ENCODE data around the gene CYP4A22. TPM values are rescaled to one million over a fixed set of nuclear protein-coding genes. Genes with fewer than 3 reads are reported as not detected.
A peak's percentile ranks its signal among the peaks of the same experiment; 100 is the strongest.
"Not testable (repeated sequence)": the region's sequence is repeated elsewhere in the genome, so short reads cannot be mapped to it uniquely, and the experiment has no call there.

CYP4A22 gene, protein sequence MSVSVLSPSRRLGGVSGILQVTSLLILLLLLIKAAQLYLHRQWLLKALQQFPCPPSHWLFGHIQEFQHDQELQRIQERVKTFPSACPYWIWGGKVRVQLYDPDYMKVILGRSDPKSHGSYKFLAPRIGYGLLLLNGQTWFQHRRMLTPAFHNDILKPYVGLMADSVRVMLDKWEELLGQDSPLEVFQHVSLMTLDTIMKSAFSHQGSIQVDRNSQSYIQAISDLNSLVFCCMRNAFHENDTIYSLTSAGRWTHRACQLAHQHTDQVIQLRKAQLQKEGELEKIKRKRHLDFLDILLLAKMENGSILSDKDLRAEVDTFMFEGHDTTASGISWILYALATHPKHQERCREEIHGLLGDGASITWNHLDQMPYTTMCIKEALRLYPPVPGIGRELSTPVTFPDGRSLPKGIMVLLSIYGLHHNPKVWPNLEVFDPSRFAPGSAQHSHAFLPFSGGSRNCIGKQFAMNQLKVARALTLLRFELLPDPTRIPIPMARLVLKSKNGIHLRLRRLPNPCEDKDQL
- not detected for total RNA-seq

DNA sequence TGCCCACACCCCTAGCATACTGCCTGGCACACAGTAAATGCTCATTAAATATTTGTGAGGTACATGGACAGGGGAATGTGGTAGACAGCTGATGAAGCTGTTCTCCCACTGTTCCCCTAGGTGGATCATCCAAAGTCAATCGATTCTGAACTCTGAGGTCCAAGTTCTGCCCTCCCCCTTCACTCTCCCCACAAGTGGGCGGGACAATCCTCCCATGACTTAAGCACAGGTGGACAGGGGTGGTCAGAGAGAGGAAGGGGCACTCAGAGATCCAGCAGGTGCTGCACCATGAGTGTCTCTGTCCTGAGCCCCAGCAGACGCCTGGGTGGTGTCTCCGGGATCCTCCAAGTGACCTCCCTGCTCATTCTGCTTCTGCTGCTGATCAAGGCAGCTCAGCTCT lies at the start of gene CYP4A22:
Gene CYP4A22, plus strand, starts transcription at position 244 of the 400 bp plus-strand sequence. Its CDS starts 45 bp downstream, at position 289.
- H3K36me3 ChIP-seq: no peaks in the 10 kb centered on the region
- H3K9me3 ChIP-seq: no peaks in the 10 kb centered on the region
- no peaks in the 10 kb centered on the region for H3K4me1 ChIP-seq (ENCODE audit: control insufficient read depth in 1 of 2, low read depth in 2 of 2)
- H3K27me3 ChIP-seq (replicated peaks; ENCODE audit: insufficient read depth): no peaks in the 10 kb centered on the region
- no peak for ATAC-seq (ENCODE audit: insufficient number of reproducible peaks, low FRiP score, low read depth)
- no peak within 1 kb of the TSS for H3K4me3 ChIP-seq
- TF ChIP-seq, protein P1, sequence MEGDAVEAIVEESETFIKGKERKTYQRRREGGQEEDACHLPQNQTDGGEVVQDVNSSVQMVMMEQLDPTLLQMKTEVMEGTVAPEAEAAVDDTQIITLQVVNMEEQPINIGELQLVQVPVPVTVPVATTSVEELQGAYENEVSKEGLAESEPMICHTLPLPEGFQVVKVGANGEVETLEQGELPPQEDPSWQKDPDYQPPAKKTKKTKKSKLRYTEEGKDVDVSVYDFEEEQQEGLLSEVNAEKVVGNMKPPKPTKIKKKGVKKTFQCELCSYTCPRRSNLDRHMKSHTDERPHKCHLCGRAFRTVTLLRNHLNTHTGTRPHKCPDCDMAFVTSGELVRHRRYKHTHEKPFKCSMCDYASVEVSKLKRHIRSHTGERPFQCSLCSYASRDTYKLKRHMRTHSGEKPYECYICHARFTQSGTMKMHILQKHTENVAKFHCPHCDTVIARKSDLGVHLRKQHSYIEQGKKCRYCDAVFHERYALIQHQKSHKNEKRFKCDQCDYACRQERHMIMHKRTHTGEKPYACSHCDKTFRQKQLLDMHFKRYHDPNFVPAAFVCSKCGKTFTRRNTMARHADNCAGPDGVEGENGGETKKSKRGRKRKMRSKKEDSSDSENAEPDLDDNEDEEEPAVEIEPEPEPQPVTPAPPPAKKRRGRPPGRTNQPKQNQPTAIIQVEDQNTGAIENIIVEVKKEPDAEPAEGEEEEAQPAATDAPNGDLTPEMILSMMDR (IDR thresholded peaks at IDR 0.05): no peak
- no peak for DNase-seq (ENCODE audit: low spot score)
- no peak within 1 kb of the TSS for H3K27ac ChIP-seq

DNA sequence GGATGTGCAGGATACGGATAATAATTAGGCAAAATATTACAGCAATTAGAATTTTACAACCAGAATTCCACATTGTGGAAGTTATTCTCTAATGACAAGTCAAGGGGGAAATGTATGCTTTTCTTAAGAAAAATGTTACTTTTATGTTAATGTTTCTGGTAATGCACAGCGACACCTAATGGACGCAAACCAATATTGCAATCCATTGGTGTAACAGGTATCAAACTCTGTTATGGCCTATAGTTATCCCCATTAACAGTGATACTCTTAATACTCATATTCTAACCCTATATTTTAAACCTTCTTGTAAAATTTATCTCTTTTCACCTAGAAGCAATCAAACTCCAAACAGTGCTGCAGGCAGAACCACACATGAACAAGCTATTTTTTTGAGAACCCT lies 47.9 kb upstream of the CYP4A22 start:
- not testable (repeated sequence) for H3K4me1 ChIP-seq (ENCODE audit: control insufficient read depth in 1 of 2, low read depth in 2 of 2); DNase-seq (ENCODE audit: low spot score); H3K27ac ChIP-seq; H3K36me3 ChIP-seq; H3K27me3 ChIP-seq (replicated peaks; ENCODE audit: insufficient read depth); H3K9me3 ChIP-seq; ATAC-seq (ENCODE audit: insufficient number of reproducible peaks, low FRiP score, low read depth); H3K4me3 ChIP-seq
- TF ChIP-seq, protein P1 (IDR thresholded peaks at IDR 0.05): peak; percentile 62

DNA sequence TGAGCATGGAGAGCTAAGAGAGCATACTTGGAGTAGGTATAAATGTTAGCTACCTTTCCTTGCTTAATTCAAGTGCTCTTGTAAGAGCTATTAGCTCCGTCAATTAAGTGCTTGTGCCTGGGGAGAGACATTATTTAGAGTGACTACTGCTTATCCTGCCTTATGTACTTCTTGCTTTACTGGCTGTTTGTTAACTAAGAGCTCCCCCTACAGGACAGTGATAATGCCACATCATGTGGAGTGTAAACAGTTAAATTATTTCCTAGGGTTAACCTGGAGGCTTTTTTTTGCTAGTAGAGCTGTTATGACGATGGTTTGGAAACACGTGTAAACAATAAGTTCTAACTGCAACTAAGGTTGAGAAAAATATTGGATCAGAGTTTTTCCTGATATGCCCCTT lies 45.8 kb upstream of the CYP4A22 start:
- TF ChIP-seq, protein P1 (IDR thresholded peaks at IDR 0.05): peak; percentile 21

DNA sequence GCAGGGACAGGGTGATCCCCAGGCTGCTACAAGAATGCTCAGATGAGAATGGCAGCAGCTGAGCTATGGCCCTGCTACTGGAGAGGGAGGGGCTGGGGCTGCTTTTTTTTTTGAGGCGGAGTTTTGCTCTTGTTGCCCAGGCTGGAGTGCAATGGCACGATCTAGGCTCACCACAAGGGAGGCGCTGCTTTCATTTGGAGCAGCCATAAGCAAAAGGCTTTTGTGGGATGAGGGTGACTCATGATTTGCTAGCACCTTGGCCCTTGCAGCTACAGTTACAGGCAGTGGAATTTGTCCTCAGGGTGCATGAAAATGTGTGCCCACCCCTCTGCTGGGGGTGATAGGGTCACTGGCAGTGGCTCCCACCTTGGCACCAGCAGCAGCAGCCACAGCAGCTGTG lies 32.4 kb upstream of the CYP4A22 start:
- Histone ChIP-seq H3K27me3 (replicated peaks; ENCODE audit: insufficient read depth) (no peaks in the 10 kb centered on the region), H3K4me3 (no peak overlapping the region), H3K4me1 (ENCODE audit: control insufficient read depth in 1 of 2, low read depth in 2 of 2) (no peaks in the 10 kb centered on the region), H3K27ac (no peak overlapping the region), H3K9me3 (peaks cover 12% of the 10 kb centered on the region), H3K36me3 (no peaks in the 10 kb centered on the region)
- DNase-seq (ENCODE audit: low spot score) (no peak), ATAC-seq (ENCODE audit: insufficient number of reproducible peaks, low FRiP score, low read depth) (no peak)
- TF ChIP-seq, protein P1 (IDR thresholded peaks at IDR 0.05): no peak

More for the DNA sequence above, 45.8 kb upstream of the CYP4A22 start:
- not testable (repeated sequence) for H3K27me3 ChIP-seq (replicated peaks; ENCODE audit: insufficient read depth); H3K27ac ChIP-seq; H3K9me3 ChIP-seq; H3K4me3 ChIP-seq; H3K36me3 ChIP-seq; H3K4me1 ChIP-seq (ENCODE audit: control insufficient read depth in 1 of 2, low read depth in 2 of 2); DNase-seq (ENCODE audit: low spot score); ATAC-seq (ENCODE audit: insufficient number of reproducible peaks, low FRiP score, low read depth)

DNA sequence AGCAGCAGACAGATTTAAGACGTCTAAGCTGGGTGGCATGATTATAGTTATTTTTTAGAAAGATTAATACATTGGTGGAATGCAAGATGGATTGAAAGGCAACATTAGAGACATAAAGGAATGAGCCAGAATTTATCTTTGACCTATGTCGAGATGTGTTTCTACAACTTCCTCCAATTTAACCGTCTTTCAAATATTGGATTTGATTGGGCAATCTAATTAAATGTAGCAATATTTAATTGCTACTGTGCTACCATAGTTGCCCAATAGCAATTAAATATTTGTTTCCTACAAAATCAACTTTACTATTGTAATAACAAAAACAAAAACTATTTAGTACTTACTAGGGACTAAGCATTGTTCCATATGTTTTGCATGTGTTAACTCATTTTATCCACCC lies 30.4 kb upstream of the CYP4A22 start:
- no peak overlapping the region for H3K4me3 ChIP-seq
- H3K27me3 ChIP-seq (replicated peaks; ENCODE audit: insufficient read depth): no peaks in the 10 kb centered on the region
- no peak overlapping the region for H3K27ac ChIP-seq
- TF ChIP-seq, protein P1 (IDR thresholded peaks at IDR 0.05): no peak
- H3K4me1 ChIP-seq (ENCODE audit: control insufficient read depth in 1 of 2, low read depth in 2 of 2): no peaks in the 10 kb centered on the region
- H3K36me3 ChIP-seq: no peaks in the 10 kb centered on the region
- no peak for DNase-seq (ENCODE audit: low spot score)
- peaks cover 12% of the 10 kb centered on the region for H3K9me3 ChIP-seq
- no peak for ATAC-seq (ENCODE audit: insufficient number of reproducible peaks, low FRiP score, low read depth)

DNA sequence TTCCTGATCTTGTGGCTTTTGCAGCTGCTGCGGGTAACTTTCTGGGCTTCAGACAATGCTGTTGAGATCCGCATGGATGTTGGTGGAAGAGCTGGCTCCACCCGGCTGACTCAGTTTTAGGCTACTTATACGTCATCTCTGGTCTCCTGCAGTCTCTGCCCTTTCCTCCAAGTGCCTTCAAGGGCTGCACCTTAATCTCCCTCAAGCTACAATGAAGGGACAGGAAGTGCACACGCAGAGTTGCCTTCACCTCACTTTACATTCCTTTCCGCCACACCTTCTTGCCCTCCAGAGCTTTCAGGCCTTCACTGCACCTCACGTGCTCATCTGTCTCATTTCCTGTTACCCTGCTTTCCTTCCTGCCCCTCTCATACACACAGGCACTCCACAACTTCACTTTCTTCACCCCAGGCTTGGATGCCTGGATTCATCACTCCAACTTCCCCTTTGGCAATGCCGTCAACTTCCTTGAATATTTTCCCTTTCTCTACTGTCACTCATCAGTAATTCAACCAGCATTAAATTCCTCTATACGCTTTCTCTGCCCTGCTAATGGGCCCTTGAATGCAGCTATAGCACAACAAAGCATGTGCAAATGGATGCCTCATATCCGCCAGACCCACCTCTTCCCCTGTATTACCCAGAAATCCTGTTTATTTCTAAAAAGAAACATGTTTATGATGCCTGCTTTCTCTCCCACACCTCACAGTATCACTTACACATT lies 29.2 kb upstream of the CYP4A22 start:
- ATAC-seq (ENCODE audit: insufficient number of reproducible peaks, low FRiP score, low read depth); H3K4me1 ChIP-seq (ENCODE audit: control insufficient read depth in 1 of 2, low read depth in 2 of 2); H3K36me3 ChIP-seq; H3K27ac ChIP-seq; H3K4me3 ChIP-seq; H3K27me3 ChIP-seq (replicated peaks; ENCODE audit: insufficient read depth); H3K9me3 ChIP-seq; DNase-seq (ENCODE audit: low spot score): not testable (repeated sequence)

DNA sequence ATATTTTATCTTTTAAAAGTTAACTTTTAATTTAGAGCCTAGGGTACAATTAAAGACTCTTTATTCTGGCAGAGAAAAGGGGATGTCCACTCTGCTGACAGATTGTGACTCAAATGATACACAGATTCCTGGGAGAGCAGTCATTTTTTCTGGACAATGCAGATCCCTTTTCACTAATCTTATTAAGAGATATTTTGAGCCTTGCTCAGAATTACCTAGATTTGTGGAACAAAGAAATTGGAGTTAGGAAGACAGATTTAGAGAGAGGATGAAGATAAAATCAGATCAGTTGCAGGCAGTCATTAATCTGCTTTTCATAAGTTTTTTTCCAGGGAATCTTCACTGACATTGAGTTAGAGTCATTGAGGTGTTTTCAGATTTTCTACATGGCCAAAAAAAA lies 27.8 kb upstream of the CYP4A22 start:
- not testable (repeated sequence) for H3K4me3 ChIP-seq; DNase-seq (ENCODE audit: low spot score); H3K36me3 ChIP-seq; H3K9me3 ChIP-seq; H3K4me1 ChIP-seq (ENCODE audit: control insufficient read depth in 1 of 2, low read depth in 2 of 2); ATAC-seq (ENCODE audit: insufficient number of reproducible peaks, low FRiP score, low read depth); H3K27me3 ChIP-seq (replicated peaks; ENCODE audit: insufficient read depth); H3K27ac ChIP-seq

Measured in thoracic aorta (tissue), 2 donors.